ENCODE measurements around the gene TMEM270. TPM values are rescaled to one million over a fixed set of nuclear protein-coding genes. Genes with fewer than 3 reads are reported as not detected.
A peak's percentile ranks its signal among the peaks of the same experiment; 100 is the strongest.

The TMEM270 gene, protein sequence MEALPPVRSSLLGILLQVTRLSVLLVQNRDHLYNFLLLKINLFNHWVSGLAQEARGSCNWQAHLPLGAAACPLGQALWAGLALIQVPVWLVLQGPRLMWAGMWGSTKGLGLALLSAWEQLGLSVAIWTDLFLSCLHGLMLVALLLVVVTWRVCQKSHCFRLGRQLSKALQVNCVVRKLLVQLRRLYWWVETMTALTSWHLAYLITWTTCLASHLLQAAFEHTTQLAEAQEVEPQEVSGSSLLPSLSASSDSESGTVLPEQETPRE
- total RNA-seq (ENCODE audit: insufficient read depth, low replicate concordance), result not detected

- no peak for DNase-seq (ENCODE audit: low spot score)
Observed at GRCh38 chr7:73860859-73861258, at the start of gene TMEM270. Gene TMEM270, plus strand, starts transcription at chr7:73861159. Its CDS starts 36 bp downstream, at chr7:73861195.

DNA sequence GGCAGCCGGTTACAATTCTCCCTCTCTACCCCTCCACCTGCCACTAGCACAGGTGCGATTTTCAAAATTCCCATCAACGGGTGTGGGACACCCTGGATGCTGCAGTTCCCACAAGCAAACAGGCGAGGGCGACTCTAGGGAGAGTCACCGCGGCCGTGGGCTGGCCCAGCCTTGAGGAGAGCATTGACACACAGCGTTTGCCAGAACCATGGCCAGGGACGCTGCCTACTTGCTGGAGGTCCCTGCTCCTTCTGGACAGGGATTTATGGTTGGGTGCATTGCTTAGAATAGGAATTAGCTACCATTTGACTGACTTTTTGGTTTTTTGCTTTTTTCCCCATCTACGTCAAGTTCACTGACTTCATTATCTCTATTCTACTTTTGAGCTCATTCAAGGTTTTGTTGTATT lies 49.2 kb upstream of the TMEM270 start:
- no peak for DNase-seq (ENCODE audit: low spot score)

- no peak for DNase-seq (ENCODE audit: low spot score)
Observed at GRCh38 chr7:73812996-73813395, 48.0 kb upstream of the TMEM270 start.

- DNase-seq (ENCODE audit: low spot score), result no peak
Observed at GRCh38 chr7:73815436-73815835, 45.5 kb upstream of the TMEM270 start.

DNA sequence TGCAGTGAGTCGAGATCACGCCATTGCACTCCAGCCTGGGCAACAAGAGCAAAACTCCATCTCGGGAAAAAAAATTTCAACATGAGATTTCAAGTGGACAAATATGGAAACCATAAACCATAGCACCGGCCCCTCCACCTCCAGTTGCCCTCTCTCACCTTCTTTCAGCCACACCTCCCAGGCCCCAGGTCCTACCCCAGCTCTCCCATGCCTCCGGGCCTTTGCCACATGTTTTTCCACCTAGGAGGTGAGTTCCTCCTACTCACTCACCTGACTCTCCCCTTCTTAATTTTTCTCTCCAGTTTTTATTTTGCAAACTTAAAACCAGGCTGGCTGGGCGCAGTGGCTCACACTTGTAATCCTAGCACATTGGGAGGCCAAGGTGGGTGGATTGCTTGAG lies 43.8 kb upstream of the TMEM270 start:
- no peak for DNase-seq (ENCODE audit: low spot score)

- no peak for DNase-seq (ENCODE audit: low spot score)
Observed at GRCh38 chr7:73820013-73820412, 40.9 kb upstream of the TMEM270 start.

GRCh38 chr7:73821597-73822285 lies 39.2 kb upstream of the TMEM270 start:
- peak; percentile 42 for DNase-seq (ENCODE audit: low spot score)

DNA sequence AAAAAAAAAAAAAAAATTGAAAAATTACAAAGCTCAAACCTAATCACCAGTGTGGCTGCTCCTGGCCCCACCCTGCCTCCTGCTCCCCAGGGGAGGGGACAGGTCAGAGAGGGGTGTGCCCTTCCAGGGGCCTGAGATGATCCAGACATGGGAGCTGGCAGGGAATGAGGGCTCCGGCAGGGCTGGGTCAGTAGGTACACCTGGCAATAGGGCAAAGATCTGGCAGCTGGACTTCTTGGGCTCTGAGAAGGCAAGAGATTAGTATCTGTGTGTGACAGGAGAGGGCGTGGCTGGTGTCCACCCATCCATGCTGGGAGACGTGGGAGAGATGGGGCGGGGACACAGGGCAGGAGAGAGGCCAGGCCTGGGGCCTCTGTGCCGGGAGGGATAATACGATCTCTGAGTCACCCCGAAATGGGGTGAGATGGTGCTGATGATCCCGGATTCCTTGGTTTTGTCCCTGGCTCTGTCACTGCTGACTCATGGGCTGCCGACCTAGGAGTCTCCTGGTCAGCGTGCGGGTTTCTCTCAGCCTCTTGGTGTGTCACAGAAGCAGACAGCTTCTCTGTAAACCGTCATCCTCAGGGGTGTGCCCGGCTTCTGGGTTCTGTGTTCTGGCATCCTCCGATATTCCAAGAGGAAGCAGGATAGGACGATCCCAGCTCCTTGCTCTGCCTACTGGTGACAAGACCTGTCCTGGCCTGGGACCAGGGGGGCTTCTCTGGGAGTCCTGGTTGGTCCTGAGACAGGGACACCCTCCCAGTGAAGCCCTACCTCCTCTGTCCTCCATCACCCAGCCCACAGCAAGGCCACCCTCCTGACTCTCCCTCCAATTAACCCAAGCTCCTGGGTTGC lies 38.4 kb upstream of the TMEM270 start:
- peak; percentile 87 for DNase-seq (ENCODE audit: low spot score)

DNA sequence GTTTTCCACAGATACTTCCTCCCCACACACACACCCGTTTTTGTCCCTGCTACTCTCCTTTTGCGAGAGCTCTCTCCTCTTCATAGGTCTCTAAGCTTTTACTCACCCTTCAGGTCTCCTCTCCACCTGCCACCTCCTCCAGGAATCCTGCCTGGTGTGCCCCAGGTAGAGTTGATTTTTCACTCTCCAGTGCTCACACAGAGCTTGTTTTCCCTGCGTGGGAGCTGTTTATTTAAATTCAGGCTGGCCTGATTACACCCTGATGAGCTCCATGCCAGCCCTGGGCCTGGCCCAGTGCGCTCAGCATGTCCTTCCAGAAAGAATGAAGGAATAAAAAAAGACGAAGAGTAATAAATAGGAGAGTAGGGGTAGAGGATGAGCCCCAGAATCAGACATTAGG lies 37.7 kb upstream of the TMEM270 start:
- no peak for DNase-seq (ENCODE audit: low spot score)

GRCh38 chr7:73823873-73824592 lies 36.9 kb upstream of the TMEM270 start:
- DNase-seq (ENCODE audit: low spot score), result no peak

GRCh38 chr7:73824986-73825385 lies 36.0 kb upstream of the TMEM270 start:
- DNase-seq (ENCODE audit: low spot score), result no peak

- DNase-seq (ENCODE audit: low spot score), result no peak
Observed at GRCh38 chr7:73827567-73828106, 33.3 kb upstream of the TMEM270 start.

GRCh38 chr7:73828107-73828803 lies 32.7 kb upstream of the TMEM270 start:
- DNase-seq (ENCODE audit: low spot score), result peak; percentile 74

DNA sequence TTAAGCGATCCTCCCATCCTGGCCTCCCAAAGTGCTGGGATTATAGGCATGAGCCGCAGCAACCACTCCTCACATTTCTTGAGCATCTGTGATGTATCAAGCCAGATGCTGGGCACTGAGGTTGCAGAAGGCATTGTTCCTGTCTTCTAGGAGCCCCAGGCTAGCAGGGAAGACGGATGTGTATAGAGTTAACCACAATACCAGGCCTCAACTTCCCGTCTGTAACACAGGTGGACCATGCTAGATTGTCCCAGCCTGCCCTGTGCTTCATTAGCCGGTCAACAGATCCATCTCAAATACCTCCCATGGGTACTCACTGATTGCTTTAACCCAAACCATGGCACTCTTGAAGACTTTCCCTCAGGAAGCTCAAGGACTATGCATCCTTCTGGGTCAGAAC lies 32.0 kb upstream of the TMEM270 start:
- no peak for DNase-seq (ENCODE audit: low spot score)

- DNase-seq (ENCODE audit: low spot score), result no peak
Observed at GRCh38 chr7:73829505-73829904, 31.5 kb upstream of the TMEM270 start.

DNA sequence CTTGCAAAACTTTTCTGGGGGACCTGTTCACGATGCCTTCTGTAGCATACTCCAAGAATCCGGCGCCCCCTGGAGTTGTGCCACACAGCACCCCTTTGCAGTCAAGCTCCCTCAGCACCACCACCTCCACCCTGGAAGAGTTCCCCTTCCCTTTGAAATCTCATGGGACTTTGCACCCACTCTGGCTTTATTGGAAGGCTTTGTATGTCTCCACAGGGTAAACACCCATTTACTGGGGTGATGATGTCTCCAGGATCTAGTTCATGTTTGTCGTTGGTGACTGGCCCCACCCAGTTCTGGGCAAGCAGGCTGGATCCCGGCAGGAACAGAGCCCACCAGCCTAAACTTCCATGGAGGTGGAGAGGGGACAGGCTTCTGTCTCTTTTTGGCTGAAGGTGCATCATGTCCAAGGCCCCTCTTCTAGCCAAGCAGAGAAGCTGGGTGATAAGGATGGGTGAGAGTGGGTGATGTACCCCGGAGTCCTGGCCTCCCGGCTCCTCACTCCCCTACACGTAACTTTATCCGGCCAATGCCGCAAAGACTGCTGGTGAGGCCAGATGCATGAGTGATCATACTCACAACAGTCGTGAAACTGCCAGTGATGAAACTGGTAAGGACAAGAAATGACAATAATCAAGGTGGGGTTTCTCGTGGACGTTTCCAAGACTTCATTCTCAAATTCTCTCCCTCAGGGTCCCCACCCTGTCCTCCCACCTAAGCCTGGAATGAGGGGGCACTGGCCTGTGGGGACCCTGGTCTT lies 30.9 kb upstream of the TMEM270 start:
- DNase-seq (ENCODE audit: low spot score), result no peak

DNA sequence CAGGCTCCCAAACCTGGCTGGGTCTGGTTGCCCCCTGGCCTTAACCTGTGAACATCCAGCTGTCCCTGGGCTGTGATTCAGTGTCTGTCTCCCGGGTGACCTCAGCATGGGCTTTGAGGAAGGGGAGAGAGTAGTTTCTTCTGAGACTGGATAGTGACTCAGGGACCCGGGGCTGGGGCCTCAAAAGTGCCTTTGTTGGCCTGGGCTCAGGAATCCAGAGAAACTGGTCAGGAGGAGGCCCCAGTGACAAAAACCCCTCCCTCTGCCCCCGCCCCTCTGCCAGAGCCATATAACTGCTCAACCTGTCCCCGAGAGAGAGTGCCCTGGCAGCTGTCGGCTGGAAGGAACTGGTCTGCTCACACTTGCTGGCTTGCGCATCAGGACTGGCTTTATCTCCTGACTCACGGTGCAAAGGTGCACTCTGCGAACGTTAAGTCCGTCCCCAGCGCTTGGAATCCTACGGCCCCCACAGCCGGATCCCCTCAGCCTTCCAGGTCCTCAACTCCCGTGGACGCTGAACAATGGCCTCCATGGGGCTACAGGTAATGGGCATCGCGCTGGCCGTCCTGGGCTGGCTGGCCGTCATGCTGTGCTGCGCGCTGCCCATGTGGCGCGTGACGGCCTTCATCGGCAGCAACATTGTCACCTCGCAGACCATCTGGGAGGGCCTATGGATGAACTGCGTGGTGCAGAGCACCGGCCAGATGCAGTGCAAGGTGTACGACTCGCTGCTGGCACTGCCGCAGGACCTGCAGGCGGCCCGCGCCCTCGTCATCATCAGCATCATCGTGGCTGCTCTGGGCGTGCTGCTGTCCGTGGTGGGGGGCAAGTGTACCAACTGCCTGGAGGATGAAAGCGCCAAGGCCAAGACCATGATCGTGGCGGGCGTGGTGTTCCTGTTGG lies 30.0 kb upstream of the TMEM270 start, which contains the start of gene CLDN4:
TSS of gene CLDN4 (plus strand) at position 316 of the 903 bp plus-strand sequence. CDS start at position 522, 206 bp downstream.
- peak; percentile 78 for DNase-seq (ENCODE audit: low spot score)

DNA sequence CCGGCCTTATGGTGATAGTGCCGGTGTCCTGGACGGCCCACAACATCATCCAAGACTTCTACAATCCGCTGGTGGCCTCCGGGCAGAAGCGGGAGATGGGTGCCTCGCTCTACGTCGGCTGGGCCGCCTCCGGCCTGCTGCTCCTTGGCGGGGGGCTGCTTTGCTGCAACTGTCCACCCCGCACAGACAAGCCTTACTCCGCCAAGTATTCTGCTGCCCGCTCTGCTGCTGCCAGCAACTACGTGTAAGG lies 29.4 kb upstream of the TMEM270 start:
- DNase-seq (ENCODE audit: low spot score), result no peak
